SU-DHL-6 (cell line): Measurements from ENCODE around the gene DAPK2.

ENCODE experiments used
- H2AFZ ChIP-seq: fragments of 200-600 bp; sonication (generic); 2 replicates; pipeline ENCODE4 v1.6.1; 2014; ENCODE audit warnings: low read depth, mild to moderate bottlenecking, moderate library complexity, mixed read lengths, antibody characterized with exemption, low read length; ENCODE audit not compliant: severe bottlenecking
- H3F3A ChIP-seq: fragments of 200-600 bp; shearing (Covaris generic); 2 replicates; pipeline ENCODE4 v1.6.0; 2016; ENCODE audit warnings: antibody characterized with exemption, mild to moderate bottlenecking; ENCODE audit not compliant: insufficient read depth
- H3K27ac ChIP-seq: fragments of 200-600 bp; sonication (generic); 2 replicates; pipeline ENCODE4 v1.5.1; 2016; ENCODE audit warnings: low read depth, mild to moderate bottlenecking, low read length, moderate library complexity, mixed read lengths
- H3K27me3 ChIP-seq: fragments of 200-600 bp; sonication (generic), shearing (Covaris generic); 2 replicates; pipeline ENCODE4 v1.6.0; 2014; ENCODE audit warnings: mild to moderate bottlenecking, low read length
- H3K36me3 ChIP-seq: fragments of 200-600 bp; sonication (generic); 2 replicates; pipeline ENCODE4 v1.6.1; 2014; ENCODE audit warnings: mild to moderate bottlenecking, low read length, mixed read lengths
- H3K4me2 ChIP-seq: fragments of 300-600, 200-600 bp; shearing (Covaris generic), sonication (generic); 2 replicates; pipeline ENCODE4 v1.6.0; 2014; ENCODE audit warnings: low read length, low read depth, mild to moderate bottlenecking; ENCODE audit not compliant: poor library complexity, severe bottlenecking
- H3K4me3 ChIP-seq: fragments of 200-600 bp; sonication (generic); 2 replicates; pipeline ENCODE4 v1.5.1; 2014; ENCODE audit warnings: antibody characterized with exemption, low read length, mild to moderate bottlenecking, mixed read lengths; ENCODE audit not compliant: insufficient read depth, poor library complexity, severe bottlenecking
- H3K79me2 ChIP-seq: fragments of 200-600 bp; sonication (generic); 2 replicates; pipeline ENCODE4 v1.6.1; 2014; ENCODE audit warnings: mild to moderate bottlenecking, low read length, moderate library complexity; ENCODE audit not compliant: insufficient read depth
- H3K9ac ChIP-seq: fragments of 200-600 bp; sonication (generic); 2 replicates; pipeline ENCODE4 v1.7.0; 2014; ENCODE audit warnings: mild to moderate bottlenecking, low read length
- H3K9me2 ChIP-seq: fragments of 200-600 bp; sonication (generic); replicated peaks from 2 replicates; pipeline ENCODE4 v1.6.1; 2014; ENCODE audit warnings: low read length; ENCODE audit not compliant: insufficient read depth
- H3K9me3 ChIP-seq: fragments of 200-600 bp; sonication (generic); 2 replicates; pipeline ENCODE4 v1.6.1; 2014; ENCODE audit warnings: low read length, mixed read lengths; ENCODE audit not compliant: insufficient read depth
- H4K20me1 ChIP-seq: fragments of 200-600 bp; sonication (generic); 2 replicates; pipeline ENCODE4 v1.6.1; 2014; ENCODE audit warnings: low read depth, mild to moderate bottlenecking, antibody characterized with exemption, low read length, moderate library complexity, mixed read lengths
- EZH2phosphoT487 ChIP-seq: fragments of 200-600 bp; sonication (generic), shearing (Covaris generic); conservative IDR thresholded peaks from 2 replicates; pipeline ENCODE4 v1.6.1; 2018; ENCODE audit warnings: mild to moderate bottlenecking, antibody characterized with exemption, low read length, moderate library complexity, mixed read lengths
- TF ChIP-seq, protein P1 (sequence below): fragments of 200-600 bp; sonication (generic); IDR thresholded peaks from one replicate; pipeline ENCODE4 v1.5.1; 2017; ENCODE audit warnings: antibody characterized with exemption, mild to moderate bottlenecking, low read length, moderate library complexity; ENCODE audit not compliant: insufficient read depth, poor library complexity, severe bottlenecking

DAPK2 gene

GRCh38 chr15:63939531-63940130 lies 106.7 kb downstream of the DAPK2 start:
- H3K4me2 ChIP-seq: no peak overlapping the region
- no peak overlapping the region for H2AFZ ChIP-seq
- no peaks in the 10 kb centered on the region for H4K20me1 ChIP-seq
- no peaks in the 10 kb centered on the region for H3F3A ChIP-seq
- no peaks in the 10 kb centered on the region for H3K36me3 ChIP-seq
- no peaks in the 10 kb centered on the region for H3K9me3 ChIP-seq
- H3K4me3 ChIP-seq: no peak overlapping the region
- no peaks in the 10 kb centered on the region for H3K79me2 ChIP-seq
- no peaks in the 10 kb centered on the region for H3K9me2 ChIP-seq
- no peaks in the 10 kb centered on the region for H3K27me3 ChIP-seq
- H3K9ac ChIP-seq: no peak overlapping the region
- H3K27ac ChIP-seq: no peak overlapping the region
- TF ChIP-seq, protein P1, sequence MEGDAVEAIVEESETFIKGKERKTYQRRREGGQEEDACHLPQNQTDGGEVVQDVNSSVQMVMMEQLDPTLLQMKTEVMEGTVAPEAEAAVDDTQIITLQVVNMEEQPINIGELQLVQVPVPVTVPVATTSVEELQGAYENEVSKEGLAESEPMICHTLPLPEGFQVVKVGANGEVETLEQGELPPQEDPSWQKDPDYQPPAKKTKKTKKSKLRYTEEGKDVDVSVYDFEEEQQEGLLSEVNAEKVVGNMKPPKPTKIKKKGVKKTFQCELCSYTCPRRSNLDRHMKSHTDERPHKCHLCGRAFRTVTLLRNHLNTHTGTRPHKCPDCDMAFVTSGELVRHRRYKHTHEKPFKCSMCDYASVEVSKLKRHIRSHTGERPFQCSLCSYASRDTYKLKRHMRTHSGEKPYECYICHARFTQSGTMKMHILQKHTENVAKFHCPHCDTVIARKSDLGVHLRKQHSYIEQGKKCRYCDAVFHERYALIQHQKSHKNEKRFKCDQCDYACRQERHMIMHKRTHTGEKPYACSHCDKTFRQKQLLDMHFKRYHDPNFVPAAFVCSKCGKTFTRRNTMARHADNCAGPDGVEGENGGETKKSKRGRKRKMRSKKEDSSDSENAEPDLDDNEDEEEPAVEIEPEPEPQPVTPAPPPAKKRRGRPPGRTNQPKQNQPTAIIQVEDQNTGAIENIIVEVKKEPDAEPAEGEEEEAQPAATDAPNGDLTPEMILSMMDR: no peak
- no peak for TF ChIP-seq EZH2phosphoT487

DNA sequence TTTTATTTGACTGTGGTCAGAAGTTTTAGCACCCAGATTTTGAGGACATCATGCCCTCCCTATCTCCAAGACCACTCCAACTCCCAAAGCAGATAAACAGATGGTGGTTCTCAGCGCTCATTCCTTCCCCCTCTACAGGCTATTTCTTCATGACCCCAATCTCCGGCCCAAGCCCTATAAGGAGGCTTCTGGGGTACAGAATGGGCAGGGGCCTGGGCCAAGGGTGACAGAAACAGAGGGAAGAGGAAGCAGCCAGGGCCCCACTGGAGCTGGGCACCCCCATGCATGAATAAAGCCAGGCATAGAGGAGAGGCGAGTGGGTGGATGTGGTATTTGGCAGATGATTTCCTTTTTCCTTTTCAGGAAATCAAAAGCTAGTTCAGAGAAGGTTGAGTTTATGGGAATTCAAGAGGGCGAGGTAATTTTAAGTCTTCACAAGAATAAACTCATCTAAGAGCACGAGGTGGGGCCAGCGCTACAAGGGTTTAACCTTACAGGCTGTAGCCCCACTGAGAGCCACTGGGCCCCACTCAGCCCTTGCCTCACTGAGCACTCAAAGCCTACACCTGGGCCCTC lies 107.7 kb downstream of the DAPK2 start:
- no peaks in the 10 kb centered on the region for H3F3A ChIP-seq
- no peaks in the 10 kb centered on the region for H3K9me2 ChIP-seq
- no peaks in the 10 kb centered on the region for H3K9me3 ChIP-seq
- H3K9ac ChIP-seq: no peak overlapping the region
- H3K79me2 ChIP-seq: no peaks in the 10 kb centered on the region
- H3K27me3 ChIP-seq: no peaks in the 10 kb centered on the region
- no peak overlapping the region for H3K4me2 ChIP-seq
- no peaks in the 10 kb centered on the region for H4K20me1 ChIP-seq
- no peaks in the 10 kb centered on the region for H3K36me3 ChIP-seq
- TF ChIP-seq, protein P1: no peak
- TF ChIP-seq EZH2phosphoT487: no peak
- no peak overlapping the region for H3K4me3 ChIP-seq
- no peak overlapping the region for H3K27ac ChIP-seq
- no peak overlapping the region for H2AFZ ChIP-seq

GRCh38 chr15:63933522-63933921 lies 112.8 kb downstream of the DAPK2 start:
- H3K9me2 ChIP-seq: no peaks in the 10 kb centered on the region
- TF ChIP-seq, protein P1: no peak
- no peak for TF ChIP-seq EZH2phosphoT487
- H3K27ac ChIP-seq: no peak overlapping the region
- no peaks in the 10 kb centered on the region for H3K79me2 ChIP-seq
- H3K4me2 ChIP-seq: no peak overlapping the region
- H3F3A ChIP-seq: no peaks in the 10 kb centered on the region
- no peak overlapping the region for H2AFZ ChIP-seq
- no peaks in the 10 kb centered on the region for H3K9me3 ChIP-seq
- no peaks in the 10 kb centered on the region for H3K36me3 ChIP-seq
- H3K27me3 ChIP-seq: no peaks in the 10 kb centered on the region
- H4K20me1 ChIP-seq: no peaks in the 10 kb centered on the region
- H3K9ac ChIP-seq: no peak overlapping the region
- no peak overlapping the region for H3K4me3 ChIP-seq
